K562 (cell line): ENCODE results near the gene RPS8. TPM values are rescaled to one million over a fixed set of nuclear protein-coding genes. Genes with fewer than 3 reads are reported as not detected.
A peak's percentile ranks its signal among the peaks of the same experiment; 100 is the strongest.

Source experiments
- CREM ChIP-seq: IDR thresholded peaks from 2 replicates; pipeline ENCODE4 v1.6.1; 2014; ENCODE audit warnings: antibody characterized with exemption, low read depth
- DLX4 ChIP-seq: fragments of 250-450 bp; sonication (Bioruptor Pico); IDR thresholded peaks from 2 replicates; pipeline ENCODE4 v1.6.1; 2021; ENCODE audit warnings: mild to moderate bottlenecking
- HLTF ChIP-seq: fragments of 450-650 bp; IDR thresholded peaks from 2 replicates; pipeline ENCODE4 v1.6.1; 2016
- KLF13 ChIP-seq: fragments of 450-650 bp; IDR thresholded peaks from 2 replicates; pipeline ENCODE4 v1.6.1; 2016; ENCODE audit warnings: missing genetic modification characterization, low read depth, mild to moderate bottlenecking, missing compliant biosample characterization, moderate library complexity, borderline replicate concordance
- MEF2A ChIP-seq: IDR thresholded peaks from 2 replicates; pipeline ENCODE4 v1.6.1; 2011; ENCODE audit warnings: low read depth, mild to moderate bottlenecking, low read length, moderate library complexity; ENCODE audit not compliant: control insufficient read depth
- MNT ChIP-seq, 2 experiments: fragments of 450-650 bp; conservative IDR thresholded peaks; 2 replicates each; pipeline ENCODE4 v1.6.1; 2017; ENCODE audit warnings: mild to moderate bottlenecking in 2 of 2, moderate library complexity in 2 of 2
- NFIC ChIP-seq: fragments of 450-650 bp; IDR thresholded peaks from 2 replicates; pipeline ENCODE4 v1.6.1; 2017; ENCODE audit warnings: mild to moderate bottlenecking, inconsistent platforms
- PCBP2 ChIP-seq: fragments of 200-400 bp; formaldehyde crosslinking; IDR thresholded peaks from 2 replicates; pipeline ENCODE4 v1.6.1; 2018; ENCODE audit warnings: low read length, low read depth, mild to moderate bottlenecking, moderate library complexity; ENCODE audit not compliant: poor library complexity, severe bottlenecking
- SPI1 ChIP-seq: IDR thresholded peaks from 2 replicates; pipeline ENCODE4 v1.6.1; 2011; ENCODE audit warnings: low read depth, low read length, control low read depth, borderline replicate concordance
- TAF1 ChIP-seq: IDR thresholded peaks from 2 replicates; pipeline ENCODE4 v1.6.1; 2011; ENCODE audit warnings: mild to moderate bottlenecking, low read length, moderate library complexity; ENCODE audit not compliant: insufficient read depth, control insufficient read depth, severe bottlenecking; ENCODE audit errors: extremely low read depth
- TAF7 ChIP-seq: fragments of 450-650 bp; IDR thresholded peaks from 2 replicates; pipeline ENCODE4 v1.6.1; 2016; ENCODE audit warnings: missing genetic modification characterization, missing compliant biosample characterization
- TCFL5 ChIP-seq: fragments of 250-450 bp; sonication (Bioruptor Pico); conservative IDR thresholded peaks from 2 replicates; pipeline ENCODE4 v1.6.1; 2021; ENCODE audit warnings: mild to moderate bottlenecking, moderate library complexity, matching md5 sums
- VEZF1 ChIP-seq: fragments of 200-800 bp; sonication (Bioruptor generic); IDR thresholded peaks from 2 replicates; pipeline ENCODE4 v1.6.1; 2017; ENCODE audit warnings: missing genetic modification characterization, missing compliant biosample characterization
- ZBTB43 ChIP-seq: sonication (generic); formaldehyde crosslinking; IDR thresholded peaks from 2 replicates; pipeline ENCODE4 v1.8.0; 2023; ENCODE audit warnings: mild to moderate bottlenecking, missing genetic modification reagents
- ZFP1 ChIP-seq: fragments of 450-650 bp; formaldehyde crosslinking; IDR thresholded peaks from 2 replicates; pipeline ENCODE4 v1.4.0; 2020; ENCODE audit warnings: mild to moderate bottlenecking, mixed read lengths
- ZFPM2 ChIP-seq: fragments of 250-450 bp; sonication (Bioruptor Pico); IDR thresholded peaks from 2 replicates; pipeline ENCODE4 v1.5.1; 2022; ENCODE audit warnings: mild to moderate bottlenecking
- ZNF174 ChIP-seq: fragments of 250-450 bp; sonication (Bioruptor Pico); IDR thresholded peaks from 2 replicates; pipeline ENCODE4 v1.4.0; 2020; ENCODE audit warnings: mild to moderate bottlenecking
- ZNF655 ChIP-seq: fragments of 250-450 bp; sonication (Bioruptor Pico); IDR thresholded peaks from 2 replicates; pipeline ENCODE4 v1.5.0; 2021
- ZNF77 ChIP-seq: fragments of 250-450 bp; sonication (Bioruptor Pico); IDR thresholded peaks from 2 replicates; pipeline ENCODE4 v1.5.0; 2020
- polyA plus RNA-seq, 8 experiments: library from polyadenylated mRNA; depleted of rRNA in 4 of 8; stranded (reverse) in 5 of 8; unstranded in 3 of 8; fragments of >200 nt; fragmentation: Nextera tagmentation in 2 of 8; fragmentation: Illumina TruSeq in 1 of 8; extraction: Ambion mirVana in 2 of 8; extraction: Trizol in 1 of 8; gene quantifications; 2 replicates each; pipeline versions ENCODE4 v1.2.1 to v1.2.3, GENCODE V29; 2011 to 2014; ENCODE audit warnings: inconsistent platforms in 1 of 8, missing spikeins in 1 of 8
- total RNA-seq, 7 experiments: library from RNA; depleted of rRNA in 6 of 7; stranded (reverse); fragments of >200 nt in 6 of 7; fragmentation: Illumina TruSeq in 2 of 7; extraction: Trizol in 2 of 7; gene quantifications; 2 replicates each; pipeline versions ENCODE4 v1.2.1 to v1.2.3, GENCODE V29; 2011 to 2021; ENCODE audit warnings: low replicate concordance in 1 of 7

The RPS8 gene
- total and polyA plus RNA-seq, 9 of the 15 experiments (the other 6 are each of a cell fraction or from before 2014, with no cell fraction given) = 2,431 to 4,168 (median 3,109) TPM

- TF ChIP-seq VEZF1 (CRISPR knock-in tag) (peak; percentile 92), ZNF77 (CRISPR knock-in tag) (no peak), ZFPM2 (CRISPR knock-in tag) (no peak), NFIC (peak; percentile 48), SPI1 (no peak), MNT (conservative IDR thresholded peaks at IDR 0.05) (peak; percentile 99), ZNF174 (CRISPR knock-in tag) (peak; percentile 73; the same call in 1 of the 2 replicates), MEF2A (no peak), TAF1 (peak; percentile 90), HLTF (peak; percentile 7; the same call in 1 of the 2 replicates), DLX4 (CRISPR knock-in tag) (no peak), ZBTB43 (CRISPR knock-in tag) (no peak), TCFL5 (no peak; the same call in 1 of the 2 replicates), ZNF655 (CRISPR knock-in tag) (no peak), ZFP1 (CRISPR knock-in tag) (no peak), KLF13 (tag) (peak; percentile 95), TAF7 (tag) (no peak), PCBP2 (no peak), CREM (peak; percentile 75)
Measured at GRCh38 chr1:44799770-44800584, 24.6 kb downstream of the RPS8 start, which contains the start of gene PLK3 (continued).
